Retinal pigment epithelial cell (primary cell): ENCODE measurements around the gene WWOX.

Experiments used
- DNase-seq: peaks from one replicate; pipeline ENCODE4 v3.0.0-alpha.2; 2010; ENCODE audit warnings: low read depth
- H3K4me3 ChIP-seq: 2 replicates; pipeline ENCODE4 v1.5.1; 2011; ENCODE audit warnings: mild to moderate bottlenecking, low read length, control low read depth, moderate library complexity
- CTCF ChIP-seq: conservative IDR thresholded peaks from 2 replicates; pipeline ENCODE4 v1.5.1; 2011; ENCODE audit warnings: low read depth, low read length, control low read depth, inconsistent platforms

Gene WWOX

GRCh38 chr16:78754713-78755112, 655.3 kb downstream of the WWOX start:
- no peak for DNase-seq
- TF ChIP-seq CTCF, result no peak
- H3K4me3 ChIP-seq, result no peak overlapping the region

- H3K4me3 ChIP-seq, result no peak overlapping the region
- TF ChIP-seq CTCF, result no peak
- DNase-seq, result no peak
Observed at GRCh38 chr16:78755751-78756661, 656.6 kb downstream of the WWOX start.

GRCh38 chr16:78759596-78759995, 660.1 kb downstream of the WWOX start:
- no peak overlapping the region for H3K4me3 ChIP-seq
- no peak for DNase-seq
- TF ChIP-seq CTCF, result no peak

- no peak for DNase-seq
- no peak for TF ChIP-seq CTCF
- H3K4me3 ChIP-seq, result no peak overlapping the region
Observed at GRCh38 chr16:78760611-78761010, 661.2 kb downstream of the WWOX start.

- DNase-seq, result no peak
- H3K4me3 ChIP-seq, result no peak overlapping the region
- TF ChIP-seq CTCF, result no peak
Observed at GRCh38 chr16:78761427-78761826, 662.0 kb downstream of the WWOX start.

- no peak for TF ChIP-seq CTCF
- H3K4me3 ChIP-seq, result no peak overlapping the region
- DNase-seq, result no peak
Observed at GRCh38 chr16:78762222-78762621, 662.8 kb downstream of the WWOX start.

- H3K4me3 ChIP-seq, result no peak overlapping the region
- DNase-seq, result no peak
- TF ChIP-seq CTCF, result no peak
Observed at GRCh38 chr16:78763821-78764440, 664.5 kb downstream of the WWOX start.
